ENCODE results near the gene ANGEL1. TPM values are rescaled to one million over a fixed set of nuclear protein-coding genes. Genes with fewer than 3 reads are reported as not detected.

ANGEL1 gene
- total RNA-seq, 1 experiment from 2014 or later: 13.4 TPM

DNA sequence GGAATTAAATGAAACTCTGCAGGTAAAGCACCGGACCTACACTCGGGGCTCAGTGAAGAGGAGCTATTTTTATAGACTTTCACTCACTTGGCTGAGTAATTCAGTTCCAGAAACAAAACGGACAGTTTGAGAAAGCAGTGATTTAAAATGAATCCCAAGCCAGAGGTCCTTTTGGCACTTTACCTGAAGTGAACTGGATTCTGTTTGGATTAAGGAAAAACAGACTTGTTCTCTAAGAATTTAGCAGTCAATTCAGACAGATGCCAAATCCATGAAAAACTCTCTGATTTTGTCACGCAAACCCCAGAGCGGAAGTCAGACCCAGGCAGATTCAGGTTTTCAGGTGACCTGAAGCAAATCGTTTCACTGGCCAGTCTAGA lies 56.3 kb downstream of the ANGEL1 start:
- in situ Hi-C loops (cut with HindIII; ENCODE audit: low pct_unique_long_range_greater_than_20kb, low sequenced_read_pairs): no loop called here
- no peak for DNase-seq (ENCODE audit: low read depth, low spot score)

GRCh38 chr14:76755610-76756370 lies 56.9 kb downstream of the ANGEL1 start:
- in situ Hi-C loops (cut with HindIII; ENCODE audit: low pct_unique_long_range_greater_than_20kb, low sequenced_read_pairs): no loop called here
- DNase-seq (ENCODE audit: low read depth, low spot score): no peak

GRCh38 chr14:76754586-76754985 lies 58.1 kb downstream of the ANGEL1 start:
- DNase-seq (ENCODE audit: low read depth, low spot score): no peak
- in situ Hi-C loops (cut with HindIII; ENCODE audit: low pct_unique_long_range_greater_than_20kb, low sequenced_read_pairs): no loop called here

GRCh38 chr14:76753541-76754198 lies 59.0 kb downstream of the ANGEL1 start:
- in situ Hi-C loops (cut with HindIII; ENCODE audit: low pct_unique_long_range_greater_than_20kb, low sequenced_read_pairs): no loop called here

DNA sequence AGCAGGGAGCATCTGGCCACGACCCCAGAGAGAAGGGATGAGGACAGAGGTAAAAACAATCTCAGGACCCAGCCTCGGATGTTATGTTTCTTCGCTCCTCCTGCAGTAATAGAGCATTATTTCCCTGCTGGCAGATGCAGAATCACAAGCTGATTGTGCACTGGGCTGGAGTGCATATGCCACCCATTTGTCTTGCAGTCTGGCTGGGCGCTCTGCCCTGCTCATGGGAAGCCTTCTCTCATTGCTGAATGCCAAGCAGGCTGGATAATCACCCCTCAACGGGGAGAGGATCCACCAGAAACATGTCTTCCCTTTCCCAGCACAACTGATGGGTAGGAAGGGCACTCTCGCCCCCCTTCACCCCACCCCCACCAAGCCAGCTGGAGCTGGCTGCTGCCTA lies 59.9 kb downstream of the ANGEL1 start:
- in situ Hi-C loops (cut with HindIII; ENCODE audit: low pct_unique_long_range_greater_than_20kb, low sequenced_read_pairs): no loop called here
- DNase-seq (ENCODE audit: low read depth, low spot score): no peak

More at GRCh38 chr14:76753541-76754198, 59.0 kb downstream of the ANGEL1 start:
- DNase-seq (ENCODE audit: low read depth, low spot score): no peak

DNA sequence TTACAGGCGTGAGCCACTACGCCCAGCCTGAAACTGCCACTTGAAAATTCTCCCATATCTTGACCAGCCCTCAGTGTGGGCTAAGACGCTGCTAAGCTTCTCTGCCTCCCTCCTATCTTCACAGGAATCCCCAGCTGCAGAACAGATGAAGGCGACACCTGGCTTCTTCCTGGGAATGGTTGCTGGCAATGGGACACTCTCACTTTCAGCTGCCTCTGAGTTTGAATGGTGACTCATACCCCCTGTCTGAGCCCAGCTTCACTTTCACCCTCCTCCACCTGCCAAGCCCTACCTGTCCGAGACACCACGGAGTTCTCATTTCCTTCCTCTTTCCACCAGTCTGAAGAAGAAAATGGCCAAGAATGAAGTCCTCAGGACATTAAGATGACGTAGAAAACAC lies 69.7 kb downstream of the ANGEL1 start:
- no peak for DNase-seq (ENCODE audit: low read depth, low spot score)
- in situ Hi-C loops (cut with HindIII; ENCODE audit: low pct_unique_long_range_greater_than_20kb, low sequenced_read_pairs): no loop called here

DNA sequence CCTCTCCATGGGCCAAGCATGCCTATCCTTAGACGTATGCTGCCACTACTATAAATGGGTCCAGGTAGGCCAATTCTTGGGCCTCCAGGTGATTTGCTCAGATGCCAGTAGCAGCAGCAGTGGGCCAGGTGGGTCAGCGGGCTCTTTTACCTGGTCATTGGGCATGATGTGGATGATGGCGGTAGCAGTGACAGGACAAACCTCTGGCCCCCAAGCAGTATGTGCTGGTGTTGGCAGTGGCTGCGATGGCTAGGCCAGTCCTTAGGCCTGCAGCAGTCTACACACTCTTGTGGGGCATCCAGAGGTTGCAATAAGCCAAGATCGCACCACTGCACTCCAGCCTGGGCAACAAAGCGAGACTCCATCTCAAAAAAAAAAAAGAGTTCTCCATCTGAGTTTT lies 70.5 kb downstream of the ANGEL1 start:
- DNase-seq (ENCODE audit: low read depth, low spot score): no peak
- in situ Hi-C loops (cut with HindIII; ENCODE audit: low pct_unique_long_range_greater_than_20kb, low sequenced_read_pairs): no loop called here

DNA sequence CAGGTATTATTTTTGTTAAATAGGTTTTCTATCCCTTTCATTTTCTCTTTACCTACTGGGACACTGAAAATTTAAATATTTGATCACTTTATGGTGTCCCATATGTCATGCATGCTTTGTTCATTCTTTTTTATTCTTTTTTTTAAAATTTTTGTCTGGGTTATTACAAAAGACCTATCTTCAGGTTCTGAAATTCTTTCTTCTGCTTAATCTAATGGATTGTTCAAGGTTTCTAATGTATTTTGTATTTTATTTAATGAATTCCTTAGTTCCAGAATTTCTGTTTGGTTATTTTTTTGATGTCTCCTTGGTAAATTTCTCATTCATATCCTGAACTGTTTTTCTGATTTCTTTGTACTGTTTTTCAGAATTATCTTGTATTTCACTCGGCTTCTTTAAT lies 71.6 kb downstream of the ANGEL1 start:
- in situ Hi-C loops (cut with HindIII; ENCODE audit: low pct_unique_long_range_greater_than_20kb, low sequenced_read_pairs): no loop called here
- no peak for DNase-seq (ENCODE audit: low read depth, low spot score)

Other genes starting within 250 kb of the ANGEL1 start
- gene VASH1, start 51.4 kb downstream of the ANGEL1 start, total RNA-seq (2014; rRNA removed; shearing (Covaris generic)): 1.9 and 2.6 TPM in 2 replicates
- not detected in 2 replicates for gene LRRC74A, start 13.5 kb upstream of the ANGEL1 start, total RNA-seq (2014; rRNA removed; shearing (Covaris generic))
- 27.2 and 28.7 TPM in 2 replicates for gene IRF2BPL, start 215.8 kb upstream of the ANGEL1 start, total RNA-seq (2014; rRNA removed; shearing (Covaris generic))

All from SK-MEL-5 (cell line).